Duodenal mucosa (tissue), 2 donors: ENCODE results near the gene M1AP.
A peak's percentile ranks its signal among the peaks of the same experiment; 100 is the strongest.

Experiments
- H3K27ac ChIP-seq: one replicate; pipeline ENCODE4 v1.7.0; 2013; ENCODE audit warnings: low read depth, low read length
- H3K27me3 ChIP-seq, 2 donors: one replicate each; pipeline ENCODE4 v1.7.0; 2013; ENCODE audit warnings: low read length in 2 of 2, control low read depth in 1 of 2; ENCODE audit not compliant: insufficient read depth in 2 of 2, control insufficient read depth in 1 of 2
- H3K36me3 ChIP-seq, 2 donors: one replicate each; pipeline ENCODE4 v1.7.0; 2013; ENCODE audit warnings: low read length in 2 of 2, control low read depth in 1 of 2; ENCODE audit not compliant: insufficient read depth in 2 of 2, control insufficient read depth in 1 of 2
- H3K4me1 ChIP-seq, 2 donors: one replicate each; pipeline ENCODE4 v1.7.0; 2013; ENCODE audit warnings: low read length in 2 of 2, control low read depth in 1 of 2; ENCODE audit not compliant: insufficient read depth in 2 of 2, control insufficient read depth in 1 of 2
- H3K4me3 ChIP-seq, 2 donors: one replicate each; pipeline ENCODE4 v1.7.0; 2013; ENCODE audit warnings: low read length in 2 of 2, low read depth in 1 of 2
- H3K9ac ChIP-seq, 2 donors: one replicate each; pipeline ENCODE4 v1.7.0; 2013; ENCODE audit warnings: low read length in 2 of 2, low read depth in 1 of 2
- H3K9me3 ChIP-seq, 2 donors: one replicate each; pipeline ENCODE4 v1.7.0; 2013; ENCODE audit warnings: low read length in 2 of 2, control low read depth in 1 of 2; ENCODE audit not compliant: control insufficient read depth in 1 of 2

The M1AP gene

GRCh38 chr2:74558284-74559230 lies 89.6 kb downstream of the M1AP start:
- H3K9me3 ChIP-seq: no peaks in the 10 kb centered on the region
- peaks cover 4 to 7% of the 10 kb centered on the region in 2 donors for H3K36me3 ChIP-seq
- H3K27ac ChIP-seq: no peak overlapping the region
- no peak overlapping the region for H3K9ac ChIP-seq
- peaks cover 20 to 23% of the 10 kb centered on the region in 2 donors for H3K4me1 ChIP-seq
- no peak overlapping the region for H3K4me3 ChIP-seq
- H3K27me3 ChIP-seq: no peaks in the 10 kb centered on the region

- no peaks in the 10 kb centered on the region for H3K9me3 ChIP-seq
- H3K4me1 ChIP-seq: peaks cover 20 to 26% of the 10 kb centered on the region in 2 donors
- H3K27me3 ChIP-seq: no peaks in the 10 kb centered on the region
- no peak overlapping the region for H3K9ac ChIP-seq
- H3K27ac ChIP-seq: no peak overlapping the region
- H3K36me3 ChIP-seq: peaks cover 4 to 7% of the 10 kb centered on the region in 2 donors
- no peak overlapping the region for H3K4me3 ChIP-seq
Observed at GRCh38 chr2:74556831-74557370, 91.2 kb downstream of the M1AP start.

- Histone ChIP-seq H3K4me1 (peaks cover 20 to 26% of the 10 kb centered on the region in 2 donors), H3K9ac (no peak overlapping the region), H3K36me3 (peaks cover 4 to 7% of the 10 kb centered on the region in 2 donors), H3K4me3 (peak overlapping the region in 1 of 2 donors; percentile 94), H3K27ac (no peak overlapping the region), H3K27me3 (no peaks in the 10 kb centered on the region), H3K9me3 (no peaks in the 10 kb centered on the region)
Observed at GRCh38 chr2:74556159-74556558, 92.0 kb downstream of the M1AP start.

- Histone ChIP-seq H3K27me3 (no peaks in the 10 kb centered on the region), H3K4me1 (peaks cover 20 to 26% of the 10 kb centered on the region in 2 donors), H3K4me3 (peak overlapping the region; percentile 94 to 97), H3K27ac (no peak overlapping the region), H3K9ac (peak overlapping the region; percentile 77 to 96), H3K36me3 (peaks cover 4 to 7% of the 10 kb centered on the region in 2 donors), H3K9me3 (no peaks in the 10 kb centered on the region)
Observed at GRCh38 chr2:74555610-74556103, 92.5 kb downstream of the M1AP start.

- no peak overlapping the region for H3K27ac ChIP-seq
- H3K4me3 ChIP-seq: peak overlapping the region; percentile 94 to 97
- peak overlapping the region; percentile 77 to 96 for H3K9ac ChIP-seq
- peaks cover 0 to 1% of the 10 kb centered on the region in 2 donors for H3K27me3 ChIP-seq
- H3K9me3 ChIP-seq: no peaks in the 10 kb centered on the region
- peaks cover 4 to 7% of the 10 kb centered on the region in 2 donors for H3K36me3 ChIP-seq
- H3K4me1 ChIP-seq: peaks cover 20 to 29% of the 10 kb centered on the region in 2 donors
Observed at GRCh38 chr2:74554820-74555531, 93.2 kb downstream of the M1AP start.

GRCh38 chr2:74553892-74554819 lies 94.0 kb downstream of the M1AP start, which contains the start of the genes DOK1 and LOXL3:
Gene DOK1, plus strand, starts transcription at chr2:74554720. Its CDS starts 35 bp downstream, at chr2:74554755.
Gene LOXL3, minus strand, starts transcription at chr2:74553942. Its CDS starts 1,308 bp downstream, at chr2:74552634.
- Histone ChIP-seq H3K27ac (peak within 1 kb of the TSS; percentile 24), H3K36me3 (peaks cover 4 to 7% of the 10 kb centered on the region in 2 donors), H3K27me3 (peaks cover 4 to 8% of the 10 kb centered on the region in 2 donors), H3K9ac (peak within 1 kb of the TSS; percentile 77 to 96), H3K4me1 (peaks cover 24 to 36% of the 10 kb centered on the region in 2 donors), H3K4me3 (peak within 1 kb of the TSS; percentile 94 to 97), H3K9me3 (no peaks in the 10 kb centered on the region)

- H3K4me1 ChIP-seq: peaks cover 19 to 38% of the 10 kb centered on the region in 2 donors
- peak overlapping the region; percentile 94 to 97 for H3K4me3 ChIP-seq
- H3K27me3 ChIP-seq: peaks cover 4 to 8% of the 10 kb centered on the region in 2 donors
Observed at GRCh38 chr2:74552914-74553811, 95.0 kb downstream of the M1AP start.

GRCh38 chr2:74551942-74552913 lies 95.9 kb downstream of the M1AP start:
- H3K9me3 ChIP-seq: no peaks in the 10 kb centered on the region
- H3K4me3 ChIP-seq: no peak overlapping the region
- H3K9ac ChIP-seq: no peak overlapping the region
- peaks cover 17 to 38% of the 10 kb centered on the region in 2 donors for H3K4me1 ChIP-seq
- peaks cover 4 to 8% of the 10 kb centered on the region in 2 donors for H3K27me3 ChIP-seq
- H3K27ac ChIP-seq: no peak overlapping the region
- H3K36me3 ChIP-seq: peaks cover 4 to 7% of the 10 kb centered on the region in 2 donors

More at GRCh38 chr2:74552914-74553811, 95.0 kb downstream of the M1AP start:
- Histone ChIP-seq H3K27ac (no peak overlapping the region), H3K9ac (peak overlapping the region in 1 of 2 donors; percentile 27), H3K36me3 (peaks cover 4 to 7% of the 10 kb centered on the region in 2 donors), H3K9me3 (no peaks in the 10 kb centered on the region)
